Neuronal stem cell (in vitro differentiated cells): Measurements from ENCODE around the gene BOD1.

ENCODE experiments used
- DNase-seq: peaks from one replicate; pipeline ENCODE4 v3.0.0-alpha.2; 2013; ENCODE audit warnings: low spot score
- H2AFZ ChIP-seq: one replicate; pipeline ENCODE4 v1.6.1; 2013; ENCODE audit warnings: mild to moderate bottlenecking, low read length, inconsistent platforms
- H2AK5ac ChIP-seq: 2 replicates; pipeline ENCODE4 v1.6.1; 2013; ENCODE audit warnings: low read depth, mild to moderate bottlenecking, inconsistent platforms, low read length, moderate library complexity, mixed read lengths
- H2BK120ac ChIP-seq: 2 replicates; pipeline ENCODE4 v1.6.1; 2013; ENCODE audit warnings: low read depth, mild to moderate bottlenecking, inconsistent platforms, low read length, moderate library complexity, mixed read lengths
- H2BK12ac ChIP-seq: one replicate; pipeline ENCODE4 v1.6.1; 2013; ENCODE audit warnings: low read length, inconsistent platforms
- H2BK15ac ChIP-seq: 2 replicates; pipeline ENCODE4 v1.6.1; 2013; ENCODE audit warnings: mild to moderate bottlenecking, low read length, inconsistent platforms, mixed read lengths
- H2BK5ac ChIP-seq: one replicate; pipeline ENCODE4 v1.6.1; 2013; ENCODE audit warnings: inconsistent platforms, mild to moderate bottlenecking, low read length, moderate library complexity
- H3K14ac ChIP-seq: one replicate; pipeline ENCODE4 v1.6.1; 2013; ENCODE audit warnings: low read length, inconsistent platforms
- H3K18ac ChIP-seq: 2 replicates; pipeline ENCODE4 v1.6.1; 2013; ENCODE audit warnings: low read length, inconsistent platforms
- H3K23ac ChIP-seq: 2 replicates; pipeline ENCODE4 v1.6.1; 2013; ENCODE audit warnings: low read depth, mild to moderate bottlenecking, mixed read lengths, low read length, inconsistent platforms; ENCODE audit not compliant: poor library complexity
- H3K27ac ChIP-seq: replicated peaks from 3 replicates; pipeline ENCODE4 v1.5.1; 2013; ENCODE audit warnings: low read length, inconsistent platforms
- H3K27me3 ChIP-seq, 3 experiments: 2 replicates each; pipeline ENCODE4 v1.6.1; 2013; ENCODE audit warnings: low read length in 3 of 3, mild to moderate bottlenecking in 2 of 3, inconsistent platforms in 1 of 3, low read depth in 1 of 3, mixed read lengths in 1 of 3, moderate library complexity in 1 of 3; ENCODE audit not compliant: control insufficient read depth in 3 of 3, insufficient read depth in 3 of 3
- H3K36me3 ChIP-seq, 2 donors: replicated peaks in 1 of 2; 2 replicates each; pipeline ENCODE4 v1.6.1; 2013; ENCODE audit warnings: low read length in 2 of 2; ENCODE audit not compliant: control insufficient read depth in 2 of 2, insufficient read depth in 2 of 2
- H3K4ac ChIP-seq: 2 replicates; pipeline ENCODE4 v1.6.1; 2013; ENCODE audit warnings: inconsistent platforms, mild to moderate bottlenecking, low read length, moderate library complexity
- H3K4me1 ChIP-seq, 2 donors: 1 replicate in 1 of 2; 2 replicates in 1 of 2; pipeline ENCODE4 v1.6.1; 2013; ENCODE audit warnings: low read length in 2 of 2, low read depth in 1 of 2; ENCODE audit not compliant: control insufficient read depth in 2 of 2, insufficient read depth in 1 of 2
- H3K4me2 ChIP-seq: one replicate; pipeline ENCODE4 v1.6.1; 2013; ENCODE audit warnings: mild to moderate bottlenecking, low read length, inconsistent platforms; ENCODE audit not compliant: insufficient read depth, poor library complexity, severe bottlenecking
- H3K4me3 ChIP-seq, 2 donors: 2 replicates each; pipeline ENCODE4 v1.5.1; 2013; ENCODE audit warnings: low read length in 2 of 2, mild to moderate bottlenecking in 2 of 2, inconsistent platforms in 1 of 2, moderate library complexity in 1 of 2
- H3K79me1 ChIP-seq: one replicate; pipeline ENCODE4 v1.6.1; 2013; ENCODE audit warnings: low read depth, mild to moderate bottlenecking, inconsistent platforms, low read length, moderate library complexity
- H3K9ac ChIP-seq: one replicate; pipeline ENCODE4 v1.6.1; 2013; ENCODE audit warnings: mild to moderate bottlenecking, low read depth, low read length, inconsistent platforms; ENCODE audit not compliant: poor library complexity
- H3K9me3 ChIP-seq, 2 donors: replicated peaks in 1 of 2; 2 replicates each; pipeline versions ENCODE3 to v1.6.1; 2013; ENCODE audit warnings: low read length in 2 of 2, mild to moderate bottlenecking in 2 of 2, inconsistent platforms in 1 of 2, low read depth in 1 of 2, mixed read lengths in 1 of 2, moderate library complexity in 1 of 2; ENCODE audit not compliant: control insufficient read depth in 2 of 2, insufficient read depth in 1 of 2
- H4K8ac ChIP-seq: one replicate; pipeline ENCODE4 v1.6.1; 2013; ENCODE audit warnings: low read depth, mild to moderate bottlenecking, inconsistent platforms, low read length, moderate library complexity
- H4K91ac ChIP-seq: one replicate; pipeline ENCODE4 v1.6.1; 2013; ENCODE audit warnings: low read length, low read depth, mild to moderate bottlenecking, inconsistent platforms; ENCODE audit not compliant: poor library complexity
- WGBS, 2 donors: extraction: QIAGEN DNeasy Blood & Tissue Kit; methylation state at CpG; one replicate each; pipeline ENCODE4 v1.1.7; 2013; ENCODE audit warnings: missing lambda C conversion rate in 2 of 2, mixed read lengths in 1 of 2; ENCODE audit not compliant: insufficient read length in 2 of 2, insufficient replicate concordance in 1 of 2; ENCODE audit errors: extremely low coverage in 2 of 2; 5-methylcytosine and 5-hydroxymethylcytosine counted together

The BOD1 gene

GRCh38 chr5:173565491-173566072, 50.9 kb downstream of the BOD1 start:
- Histone ChIP-seq H3K9ac (no peak overlapping the region), H4K91ac (no peak overlapping the region), H2BK5ac (no peak overlapping the region), H3K79me1 (no peaks in the 10 kb centered on the region), H2BK120ac (no peak overlapping the region), H2BK15ac (no peak overlapping the region), H3K27ac (no peak overlapping the region), H3K4me3 (no peak overlapping the region), H2AFZ (no peak overlapping the region), H3K14ac (no peak overlapping the region), H4K8ac (no peak overlapping the region), H3K4me1 (no peaks in the 10 kb centered on the region), H3K36me3 (no peaks in the 10 kb centered on the region), H2AK5ac (no peak overlapping the region), H2BK12ac (no peak overlapping the region), H3K27me3 (peaks cover 0 to 4% (median 0%) of the 10 kb centered on the region in 3 experiments), H3K18ac (no peak overlapping the region), H3K4me2 (no peak overlapping the region), H3K4ac (no peak overlapping the region), H3K23ac (no peak overlapping the region), H3K9me3 (peaks cover 0 to 2% of the 10 kb centered on the region in 2 donors)
- WGBS, 2 donors: no CpG with 5 or more reads among the region's 3 CpGs
- DNase-seq: no peak

- Histone ChIP-seq H3K9ac (no peak overlapping the region), H2BK120ac (no peak overlapping the region), H3K4me3 (no peak overlapping the region), H3K23ac (no peak overlapping the region), H3K4me2 (no peak overlapping the region), H3K36me3 (no peaks in the 10 kb centered on the region), H3K18ac (no peak overlapping the region), H4K91ac (no peak overlapping the region), H3K27me3 (peaks cover 0 to 4% (median 0%) of the 10 kb centered on the region in 3 experiments), H3K14ac (no peak overlapping the region), H2AFZ (no peak overlapping the region), H3K4me1 (no peaks in the 10 kb centered on the region), H3K4ac (no peak overlapping the region), H2BK5ac (no peak overlapping the region), H2BK15ac (no peak overlapping the region), H3K9me3 (peaks cover 0 to 5% of the 10 kb centered on the region in 2 donors), H4K8ac (no peak overlapping the region), H3K79me1 (no peaks in the 10 kb centered on the region), H2AK5ac (no peak overlapping the region), H3K27ac (no peak overlapping the region), H2BK12ac (no peak overlapping the region)
- DNase-seq: no peak
- WGBS, 2 donors: no CpG with 5 or more reads among the region's 4 CpGs
These were observed 52.3 kb downstream of the BOD1 start for GRCh38 chr5:173564106-173564505.

- H3K27ac ChIP-seq: no peak overlapping the region
- H4K8ac ChIP-seq: no peak overlapping the region
- no peak overlapping the region for H3K18ac ChIP-seq
- peaks cover 0 to 4% (median 0%) of the 10 kb centered on the region in 3 experiments for H3K27me3 ChIP-seq
- H2BK12ac ChIP-seq: no peak overlapping the region
- H2BK5ac ChIP-seq: no peak overlapping the region
- H4K91ac ChIP-seq: no peak overlapping the region
- WGBS, 2 donors: no CpG with 5 or more reads among the region's 6 CpGs
- no peak overlapping the region for H3K4me2 ChIP-seq
- no peaks in the 10 kb centered on the region for H3K79me1 ChIP-seq
- H2AK5ac ChIP-seq: no peak overlapping the region
- H2AFZ ChIP-seq: no peak overlapping the region
- H3K4me1 ChIP-seq: no peaks in the 10 kb centered on the region
- H3K4me3 ChIP-seq: no peak overlapping the region
- H3K9me3 ChIP-seq: peaks cover 0 to 5% of the 10 kb centered on the region in 2 donors
- H3K36me3 ChIP-seq: no peaks in the 10 kb centered on the region
- no peak overlapping the region for H3K14ac ChIP-seq
- no peak overlapping the region for H3K4ac ChIP-seq
- H3K9ac ChIP-seq: no peak overlapping the region
- no peak for DNase-seq
- H2BK15ac ChIP-seq: no peak overlapping the region
- no peak overlapping the region for H2BK120ac ChIP-seq
- no peak overlapping the region for H3K23ac ChIP-seq
These were observed 53.2 kb downstream of the BOD1 start for GRCh38 chr5:173563246-173563645.

GRCh38 chr5:173562451-173562850, 54.0 kb downstream of the BOD1 start:
- no peak for DNase-seq
- Histone ChIP-seq H3K27me3 (peaks cover 0 to 4% (median 0%) of the 10 kb centered on the region in 3 experiments), H3K4ac (no peak overlapping the region), H3K4me1 (no peaks in the 10 kb centered on the region), H3K14ac (no peak overlapping the region), H3K27ac (no peak overlapping the region), H2AFZ (no peak overlapping the region), H3K9me3 (peaks cover 0 to 5% of the 10 kb centered on the region in 2 donors), H3K79me1 (no peaks in the 10 kb centered on the region), H4K8ac (no peak overlapping the region), H2BK12ac (no peak overlapping the region), H2BK15ac (no peak overlapping the region), H2BK120ac (no peak overlapping the region), H3K23ac (no peak overlapping the region), H3K36me3 (no peaks in the 10 kb centered on the region), H3K18ac (no peak overlapping the region), H3K4me3 (no peak overlapping the region), H3K9ac (no peak overlapping the region), H2AK5ac (no peak overlapping the region), H4K91ac (no peak overlapping the region), H3K4me2 (no peak overlapping the region), H2BK5ac (no peak overlapping the region)
- WGBS, 2 donors: no CpG with 5 or more reads among the region's 6 CpGs
